GM21825 (cell line): ENCODE data around the gene HOXD3.

Experiments used
- ATAC-seq: cut with Tn5 transposase; IDR thresholded peaks from one replicate; pipeline ENCODE4 v1.9.1; 2021; ENCODE audit warnings: mild to moderate bottlenecking, moderate library complexity; ENCODE audit not compliant: unreplicated experiment

Gene HOXD3

DNA sequence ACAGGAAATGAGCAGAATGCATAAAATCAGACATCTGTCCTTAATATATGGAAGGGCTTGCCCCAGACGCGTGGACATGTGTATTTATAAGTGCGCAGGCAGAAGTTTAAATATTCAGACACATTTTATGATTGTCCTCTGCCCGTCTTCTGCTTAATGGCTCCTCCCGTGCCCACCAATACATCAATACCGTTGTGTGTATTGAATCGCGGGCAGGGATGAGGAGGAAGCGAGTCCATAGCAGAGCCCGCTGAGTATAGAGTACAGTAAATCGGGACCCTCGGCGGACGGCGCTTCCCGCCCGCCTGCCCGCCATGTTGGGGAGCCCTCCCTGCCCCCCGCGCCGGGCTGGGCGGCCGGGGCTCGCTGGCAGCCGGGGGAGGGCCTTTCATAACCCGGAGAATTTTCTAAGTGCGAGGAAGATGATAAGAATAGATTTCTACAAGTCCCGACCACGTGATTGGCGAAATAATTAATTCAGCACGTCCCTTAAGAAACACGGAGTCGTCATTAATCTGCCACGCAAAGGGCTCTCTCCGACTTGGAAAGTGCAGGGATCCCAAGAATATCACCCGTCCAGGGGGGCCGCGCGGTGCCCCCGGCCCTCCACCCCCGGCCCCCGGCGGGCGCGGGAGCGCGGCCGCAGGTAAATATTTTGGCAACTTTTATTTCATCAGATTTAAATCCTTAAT, at the start of gene HOXD3:
Gene HOXD3 (plus strand): TSS at position 501 of the 692 bp plus-strand sequence. CDS start 11,808 bp downstream, outside the sequence.
- no peak for ATAC-seq

DNA sequence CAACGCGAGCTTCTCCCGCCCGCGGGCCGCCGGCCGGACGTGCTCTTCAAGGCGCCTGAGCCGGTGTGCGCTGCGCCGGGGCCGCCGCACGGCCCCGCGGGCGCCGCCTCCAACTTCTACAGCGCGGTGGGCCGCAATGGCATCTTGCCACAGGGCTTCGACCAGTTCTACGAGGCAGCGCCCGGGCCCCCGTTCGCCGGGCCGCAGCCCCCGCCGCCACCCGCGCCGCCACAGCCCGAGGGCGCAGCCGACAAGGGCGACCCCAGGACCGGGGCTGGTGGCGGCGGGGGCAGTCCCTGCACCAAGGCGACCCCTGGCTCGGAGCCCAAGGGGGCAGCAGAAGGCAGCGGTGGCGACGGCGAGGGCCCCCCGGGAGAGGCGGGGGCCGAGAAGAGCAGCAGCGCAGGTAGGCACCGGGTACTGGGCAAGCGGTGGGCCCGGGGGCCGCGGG, 49.4 kb upstream of the HOXD3 start:
- no peak for ATAC-seq

DNA sequence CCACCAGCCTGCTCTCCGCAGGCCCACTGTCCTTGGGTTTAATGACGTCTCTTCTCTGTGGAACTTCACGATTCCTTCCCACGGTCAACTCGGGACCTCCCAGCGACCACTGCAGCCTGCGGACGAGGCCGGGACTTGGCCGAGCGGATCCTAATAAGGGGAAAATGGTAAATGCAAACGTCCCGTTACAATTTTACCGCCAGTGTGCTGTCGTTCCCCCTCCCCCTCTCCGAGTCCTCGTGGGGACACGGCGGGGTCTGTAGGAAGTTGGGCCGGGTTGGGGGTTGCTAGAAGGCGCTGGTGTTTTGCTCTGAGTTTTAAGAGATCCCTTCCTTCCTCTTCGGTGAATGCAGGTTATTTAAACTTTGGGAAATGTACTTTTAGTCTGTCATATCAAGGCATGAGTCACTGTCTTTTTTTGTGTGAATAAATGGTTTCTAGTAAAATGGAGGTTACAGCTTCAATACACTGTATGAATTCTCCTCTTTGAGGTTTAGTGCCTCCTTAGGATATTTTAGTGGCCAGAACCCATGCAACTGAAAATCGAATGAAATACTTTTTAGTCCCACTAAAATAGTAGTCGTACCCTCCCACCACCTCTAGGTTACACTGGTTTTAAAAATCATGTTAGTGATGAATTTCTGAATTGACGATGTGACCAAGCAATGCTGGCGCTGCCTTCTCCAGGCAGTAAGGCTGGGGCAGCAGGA, 47.8 kb upstream of the HOXD3 start:
- no peak for ATAC-seq

DNA sequence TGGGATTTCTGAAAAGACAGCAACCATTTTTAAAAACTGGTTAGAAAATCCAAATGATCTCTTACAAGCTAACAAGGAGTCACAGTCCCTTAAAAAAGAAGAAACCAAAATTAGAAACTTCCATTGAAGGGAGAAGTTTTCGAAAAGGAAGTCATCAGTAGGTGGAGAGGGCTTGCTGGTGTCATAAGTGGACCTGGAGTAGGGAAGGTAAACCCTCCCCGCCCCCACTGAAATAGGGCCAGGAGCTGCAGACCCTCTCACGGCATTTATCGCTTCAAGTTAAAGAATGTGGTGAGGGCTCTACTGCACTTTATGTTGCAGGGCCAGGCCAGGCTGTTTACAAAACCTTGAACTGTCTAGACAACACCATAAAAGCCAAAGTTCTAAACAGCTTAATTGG, 47.2 kb upstream of the HOXD3 start:
- no peak for ATAC-seq

DNA sequence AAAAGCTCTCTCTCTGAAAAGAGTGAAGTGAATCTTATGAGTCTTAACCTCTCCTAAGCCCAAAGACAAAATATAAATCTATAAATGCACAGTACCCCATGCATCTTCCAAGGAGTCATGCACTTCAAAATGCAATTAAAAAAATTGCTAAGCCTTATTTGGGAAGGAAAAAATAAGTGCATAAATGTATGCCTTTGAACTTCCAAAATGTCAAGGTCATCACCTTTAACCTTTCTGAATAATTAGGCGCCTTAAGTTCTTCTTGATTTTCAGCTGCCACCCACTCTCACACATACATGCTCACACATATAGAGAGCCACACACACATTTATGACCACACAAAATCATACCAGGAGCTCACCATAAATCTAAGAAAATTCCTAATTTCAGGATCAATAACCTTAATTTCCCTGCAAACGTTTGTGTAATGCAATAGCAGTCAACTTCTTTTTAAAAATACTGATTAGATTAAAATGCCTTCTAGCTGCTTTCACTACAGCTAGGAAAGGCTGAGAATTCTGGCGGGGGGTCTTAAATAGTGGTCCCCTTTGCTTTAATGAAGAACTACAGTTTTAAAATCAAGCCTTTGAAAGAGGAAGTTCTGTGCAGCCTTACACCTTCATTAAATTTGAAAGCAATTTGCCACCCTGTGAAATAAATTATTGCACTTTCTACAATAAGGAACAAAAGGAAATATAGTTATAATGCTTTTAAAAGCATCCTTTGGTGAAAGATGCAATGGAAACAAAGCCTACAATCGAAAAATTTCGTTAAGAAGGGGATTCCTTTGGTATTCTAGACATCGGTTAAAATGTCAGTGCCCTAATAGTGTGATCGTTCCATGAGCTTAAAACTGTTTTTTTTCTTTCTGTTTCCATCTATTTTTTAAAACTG, 46.4 kb upstream of the HOXD3 start:
- ATAC-seq: no peak

DNA sequence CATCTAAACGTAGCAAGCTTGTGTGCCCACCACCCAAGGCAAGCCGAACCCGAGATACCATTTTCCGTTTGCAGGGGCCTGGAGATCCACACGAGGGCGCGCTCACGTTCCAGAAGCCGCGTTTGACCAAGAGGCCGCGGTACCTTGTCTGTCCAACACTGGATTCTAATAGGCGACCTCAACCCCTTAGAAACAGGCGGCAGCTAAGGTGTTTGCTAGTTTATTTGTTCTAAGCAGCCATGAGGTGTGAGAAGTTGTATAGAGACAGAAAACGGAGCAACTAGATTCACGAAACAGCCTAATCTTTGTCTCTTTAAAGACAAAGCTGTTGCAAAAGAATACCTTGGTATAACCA, 45.8 kb upstream of the HOXD3 start:
- no peak for ATAC-seq

DNA sequence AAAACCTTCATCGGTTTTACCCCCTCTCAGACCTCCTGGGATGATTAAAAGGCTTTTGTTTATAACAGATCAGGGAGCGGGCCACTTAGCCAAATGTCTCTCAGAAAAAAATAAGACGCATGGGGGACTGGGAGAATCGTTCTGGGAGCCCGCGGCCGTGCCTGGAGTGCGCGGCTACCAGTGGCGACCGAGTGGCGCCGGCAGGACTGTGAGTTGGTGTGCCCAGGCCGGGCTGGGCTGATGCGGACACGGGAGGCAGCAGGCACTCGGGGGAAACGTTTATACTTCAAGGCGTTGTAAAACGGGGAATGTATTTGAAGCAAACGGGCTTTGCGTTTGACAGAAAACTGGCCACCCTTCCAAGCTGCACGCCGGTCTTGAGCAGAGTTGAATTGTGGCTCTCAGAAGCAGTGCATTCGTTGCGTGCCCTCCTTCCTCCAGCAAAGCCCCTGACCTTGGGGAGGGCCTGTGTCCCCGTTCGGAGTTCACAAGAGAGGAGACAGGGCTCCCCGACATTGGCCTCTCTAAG, 45.2 kb upstream of the HOXD3 start:
- ATAC-seq: no peak

DNA sequence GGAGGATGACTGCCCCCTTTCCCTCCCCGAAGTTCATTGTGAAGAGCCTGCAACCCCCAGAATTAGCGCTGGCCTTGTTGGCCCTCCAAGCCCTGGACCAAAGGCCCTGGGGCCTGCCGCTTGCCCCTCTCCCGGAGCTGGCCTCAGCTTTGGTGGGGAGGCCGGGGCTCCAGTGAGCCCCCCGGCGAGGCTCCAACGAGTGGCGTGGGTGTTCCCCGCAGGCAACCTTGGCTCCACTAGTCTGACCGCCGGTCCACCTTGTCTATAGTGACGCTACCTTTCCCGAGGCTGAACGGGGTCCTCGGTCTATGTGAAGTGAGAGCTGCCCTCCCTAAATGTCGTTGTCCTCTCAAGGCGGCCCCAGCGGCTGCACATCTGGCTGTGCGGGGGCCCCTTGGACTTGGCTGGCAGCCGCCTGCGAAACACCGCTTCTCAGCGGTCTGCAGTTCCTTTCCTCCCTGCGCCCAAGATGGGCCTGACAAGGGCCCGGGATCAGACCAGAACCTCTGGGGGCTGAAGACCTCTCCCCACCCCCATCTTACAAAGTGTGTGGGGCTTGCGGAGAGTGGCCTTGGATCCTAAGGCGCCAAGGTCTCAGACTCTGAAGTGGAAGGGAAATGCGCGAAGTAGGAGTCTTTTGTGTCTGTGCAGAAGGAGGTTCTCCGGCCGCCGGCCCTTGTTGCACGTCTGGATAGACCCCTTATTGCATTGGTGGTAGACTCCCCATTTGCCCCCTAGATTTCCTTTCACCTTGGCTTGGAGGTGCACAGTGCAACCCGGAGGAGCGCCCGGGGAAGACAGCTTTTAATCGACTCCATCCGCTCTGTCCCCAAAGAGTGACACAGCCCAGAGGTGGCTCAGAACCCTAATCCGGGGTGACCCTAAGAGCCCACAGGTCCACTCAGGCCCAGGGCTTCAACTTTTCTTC, 44.5 kb upstream of the HOXD3 start:
- no peak for ATAC-seq

DNA sequence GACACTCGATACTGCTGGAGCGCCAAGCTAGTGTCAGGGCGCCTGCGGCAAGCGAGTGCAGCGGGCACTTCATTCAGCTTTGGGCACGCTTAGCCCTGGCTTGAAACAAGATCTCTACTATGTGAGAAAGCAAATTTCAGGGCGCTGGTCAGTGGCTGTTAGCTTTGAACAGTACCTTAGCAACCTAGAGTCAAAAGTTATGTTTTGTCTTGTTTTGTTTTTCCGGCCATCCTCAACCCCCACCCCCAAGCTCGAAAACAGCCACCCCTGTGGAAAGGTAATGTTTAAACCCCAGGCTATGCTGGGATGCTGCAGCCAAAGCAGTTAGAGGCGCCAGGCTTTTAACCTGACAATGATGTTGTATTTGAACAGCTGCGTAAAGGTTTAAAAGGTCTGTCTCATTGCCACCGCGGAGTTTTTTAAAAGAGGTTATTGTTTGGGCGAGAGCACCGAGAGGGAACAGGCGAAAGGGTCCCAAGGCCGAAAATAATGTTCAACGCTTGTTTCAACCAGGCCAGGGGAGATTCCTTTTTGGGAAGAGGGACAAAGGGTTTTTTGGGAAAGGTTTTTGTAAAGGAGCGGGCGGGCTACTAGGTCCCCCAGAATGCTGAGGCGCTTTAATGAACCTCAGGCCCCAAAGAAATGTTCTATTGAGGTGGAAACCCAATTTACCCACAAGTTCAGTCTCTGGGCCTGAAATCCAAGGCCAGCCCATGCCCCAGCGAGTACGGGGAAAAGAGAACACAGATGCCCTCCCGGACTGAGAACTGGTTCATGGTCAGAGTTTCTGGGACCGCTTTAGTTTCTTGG, 42.8 kb upstream of the HOXD3 start:
- ATAC-seq: no peak

DNA sequence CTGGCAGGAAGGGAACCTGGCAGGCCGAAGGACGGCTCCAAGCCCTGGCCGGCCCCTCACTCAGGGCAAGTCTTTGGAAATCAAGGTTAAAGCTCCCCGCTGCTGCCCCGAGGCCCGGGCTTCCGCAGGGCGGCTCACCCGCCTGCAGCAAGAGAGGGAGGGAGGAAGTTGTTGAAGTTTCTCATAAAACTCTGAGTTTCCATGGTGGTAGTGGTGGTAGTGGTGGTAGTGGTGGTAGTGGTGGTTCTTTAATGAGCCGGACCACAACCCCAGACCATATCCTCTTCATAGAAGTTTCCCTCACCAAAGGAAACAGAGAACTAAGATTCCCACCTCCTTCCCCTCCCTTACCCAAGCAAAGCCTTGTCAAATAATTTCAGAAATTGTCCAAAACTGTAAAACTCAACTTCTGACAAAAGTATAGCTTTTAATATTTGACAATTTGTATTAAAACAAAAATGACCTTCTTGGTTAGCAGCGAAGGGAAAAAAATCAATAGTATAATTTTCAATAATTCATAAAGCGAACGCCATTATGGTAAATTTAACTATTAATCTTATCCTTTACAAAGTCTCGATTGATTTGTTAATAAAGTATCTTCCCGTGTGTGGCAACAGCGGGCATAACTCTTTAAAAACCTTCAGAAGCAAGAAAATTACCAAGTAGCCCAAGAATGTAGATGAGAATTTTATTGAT, 42.0 kb upstream of the HOXD3 start:
- ATAC-seq: no peak

DNA sequence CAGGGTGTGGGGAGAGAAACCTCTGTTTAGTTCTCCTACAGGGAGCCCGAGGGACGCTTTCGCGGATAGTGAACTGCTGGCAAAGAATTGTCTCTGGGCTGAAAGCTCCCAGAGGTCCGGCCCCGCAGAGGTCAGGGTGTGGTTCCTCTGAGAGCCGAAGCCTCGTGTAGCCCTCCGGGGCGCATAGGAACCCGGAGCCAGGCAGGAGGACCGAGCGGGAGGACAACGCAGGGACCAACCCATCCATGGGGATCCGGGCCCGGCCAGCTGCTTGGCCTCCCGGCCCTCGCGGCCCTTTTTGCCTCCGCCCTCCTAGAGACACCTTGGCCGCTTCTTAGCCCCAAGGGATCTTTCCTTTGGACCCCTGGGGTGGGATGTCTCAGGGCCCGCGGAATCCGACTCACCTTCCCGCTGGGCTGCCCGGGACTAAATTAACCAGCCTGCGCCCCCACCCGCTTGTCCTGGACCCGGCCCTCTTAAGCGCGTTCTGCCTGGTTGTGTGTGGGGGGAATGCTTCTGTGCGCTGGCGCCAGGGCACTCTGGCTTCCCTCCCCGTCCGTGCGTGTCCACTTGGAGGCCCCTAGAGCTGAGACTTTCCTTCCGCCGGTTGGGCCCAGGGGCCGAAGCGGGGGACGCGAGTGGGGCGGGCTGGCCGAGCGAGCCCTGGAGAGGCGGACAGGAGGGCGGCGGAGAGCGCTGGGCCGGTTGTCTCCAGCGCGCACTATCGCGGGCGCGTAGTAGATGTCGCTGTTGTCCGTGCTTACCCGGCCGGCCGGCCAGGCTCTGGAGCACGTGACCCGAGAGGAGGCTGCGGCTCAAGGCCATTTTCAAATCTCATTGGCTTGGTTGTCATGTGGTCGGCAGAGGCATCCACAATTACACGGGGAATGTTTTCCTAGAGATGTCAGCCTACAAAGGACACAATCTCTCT, 41.0 kb upstream of the HOXD3 start, which contains the start of gene HOXD10:
Gene HOXD10 (plus strand): TSS at position 896 of the 931 bp plus-strand sequence. CDS start 56 bp downstream, outside the sequence.
- ATAC-seq: no peak

DNA sequence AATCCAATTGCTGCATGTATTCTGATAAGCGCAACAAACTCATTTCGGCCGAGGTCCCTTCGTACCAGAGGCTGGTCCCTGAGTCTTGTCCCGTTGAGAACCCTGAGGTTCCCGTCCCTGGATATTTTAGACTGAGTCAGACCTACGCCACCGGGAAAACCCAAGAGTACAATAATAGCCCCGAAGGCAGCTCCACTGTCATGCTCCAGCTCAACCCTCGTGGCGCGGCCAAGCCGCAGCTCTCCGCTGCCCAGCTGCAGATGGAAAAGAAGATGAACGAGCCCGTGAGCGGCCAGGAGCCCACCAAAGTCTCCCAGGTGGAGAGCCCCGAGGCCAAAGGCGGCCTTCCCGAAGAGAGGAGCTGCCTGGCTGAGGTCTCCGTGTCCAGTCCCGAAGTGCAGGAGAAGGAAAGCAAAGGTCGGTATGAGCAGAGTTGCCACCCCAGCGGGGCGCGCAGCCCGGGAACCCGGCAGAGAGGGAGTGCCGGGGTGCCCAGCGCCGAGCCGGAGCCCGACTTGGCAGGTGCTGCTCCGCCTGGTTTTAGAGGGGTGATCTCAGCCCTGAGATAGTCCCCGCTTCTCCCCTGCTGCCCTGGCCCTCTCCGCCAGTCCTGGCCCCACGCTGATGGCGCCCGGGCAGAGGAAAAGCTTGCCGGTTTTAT, 39.8 kb upstream of the HOXD3 start:
- ATAC-seq: no peak

DNA sequence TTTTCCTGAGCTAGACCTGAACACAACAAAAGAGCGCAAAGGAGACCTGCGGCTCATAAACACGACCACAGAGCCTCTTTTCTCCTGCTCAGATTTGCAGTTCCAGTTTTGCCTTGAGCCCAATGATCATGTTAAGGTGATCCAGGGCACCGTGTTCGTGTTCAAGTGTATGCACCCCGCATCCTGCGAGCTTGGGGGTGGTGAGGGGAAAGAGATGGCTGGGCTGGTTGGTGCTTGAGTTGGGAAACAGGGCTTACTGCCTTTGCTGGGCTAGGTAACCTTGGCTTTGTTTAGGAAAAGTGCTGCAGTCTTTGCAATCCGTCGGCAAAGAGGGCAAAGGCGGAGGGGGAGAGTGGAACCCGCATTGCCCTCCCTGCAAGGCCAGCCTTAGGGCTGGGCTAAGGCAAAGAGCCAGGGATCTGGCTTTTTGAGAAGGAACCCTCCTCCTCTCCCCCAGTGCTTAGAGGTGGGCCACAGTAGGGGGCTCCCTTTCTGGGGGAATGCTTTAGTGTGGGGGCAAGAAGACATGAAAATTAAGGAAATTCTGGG, 39.2 kb upstream of the HOXD3 start:
- ATAC-seq: no peak

DNA sequence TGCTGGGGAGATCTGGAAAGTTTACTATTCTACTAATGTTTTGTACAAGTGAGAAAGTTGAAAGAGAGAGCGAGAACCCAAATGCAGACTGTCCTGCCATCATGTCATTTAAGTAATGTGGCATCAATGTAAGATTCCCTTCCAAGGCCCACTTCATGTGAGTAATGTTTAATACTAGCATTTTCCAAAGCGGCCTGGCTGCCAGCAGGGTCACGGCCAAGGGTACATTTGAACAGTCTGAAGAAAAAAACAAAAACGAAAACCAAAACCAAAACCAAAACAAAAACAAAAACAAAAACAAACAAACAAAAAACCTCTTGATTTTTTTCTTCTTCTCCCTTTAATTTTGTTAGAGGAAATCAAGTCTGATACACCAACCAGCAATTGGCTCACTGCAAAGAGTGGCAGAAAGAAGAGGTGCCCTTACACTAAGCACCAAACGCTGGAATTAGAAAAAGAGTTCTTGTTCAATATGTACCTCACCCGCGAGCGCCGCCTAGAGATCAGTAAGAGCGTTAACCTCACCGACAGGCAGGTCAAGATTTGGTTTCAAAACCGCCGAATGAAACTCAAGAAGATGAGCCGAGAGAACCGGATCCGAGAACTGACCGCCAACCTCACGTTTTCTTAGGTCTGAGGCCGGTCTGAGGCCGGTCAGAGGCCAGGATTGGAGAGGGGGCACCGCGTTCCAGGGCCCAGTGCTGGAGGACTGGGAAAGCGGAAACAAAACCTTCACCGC, 38.3 kb upstream of the HOXD3 start:
- no peak for ATAC-seq

DNA sequence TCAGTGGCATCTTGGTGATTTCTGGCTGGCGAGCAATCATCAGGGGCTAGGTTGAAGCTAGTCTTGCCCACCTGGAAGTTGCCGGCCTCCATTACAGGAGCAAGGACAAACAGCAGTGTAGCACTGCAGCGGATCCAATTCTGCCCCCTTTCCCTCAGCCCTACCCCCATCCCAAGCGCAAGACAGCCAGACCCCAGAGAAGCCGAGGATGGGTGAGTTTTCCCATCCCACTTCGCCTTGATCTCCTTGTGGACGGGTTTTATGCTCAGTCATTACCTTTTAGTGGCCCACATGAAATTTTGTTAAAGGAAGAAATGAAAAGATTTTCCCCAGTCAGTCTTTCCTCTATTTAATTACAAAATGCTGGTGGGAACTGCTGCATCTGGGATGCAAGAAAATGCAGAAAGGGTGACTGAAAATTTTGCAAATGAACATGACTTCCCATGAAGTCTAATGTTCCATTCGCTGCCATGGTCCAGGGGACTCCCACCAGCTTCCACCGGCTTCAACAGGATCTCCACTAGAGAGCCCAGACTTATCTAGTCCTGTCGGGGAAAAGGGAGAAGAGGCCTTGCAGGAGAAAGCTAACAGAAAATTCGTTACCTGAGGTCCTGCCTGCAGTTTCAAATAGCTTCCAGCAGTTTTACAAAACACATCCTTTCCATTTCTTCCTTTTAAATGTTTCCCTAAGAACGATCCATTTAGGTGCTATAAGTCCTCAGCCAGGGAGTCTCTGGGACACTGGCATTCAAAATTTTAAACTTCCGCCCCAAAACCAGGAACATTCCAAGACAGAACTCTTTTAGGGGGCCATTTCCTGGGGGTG, 36.5 kb upstream of the HOXD3 start:
- ATAC-seq: no peak
